Gastroesophageal sphincter (tissue), 3 donors: ENCODE data around the gene UNKL.

Source experiments
- CTCF ChIP-seq, 4 experiments: fragments of 200-600 bp in 2 of 4; fragments of 450-650 bp in 2 of 4; sonication (generic) in 1 of 4; IDR thresholded peaks; one replicate each; pipeline ENCODE4 v1.5.1; 2017 to 2019; ENCODE audit warnings: antibody characterized with exemption in 4 of 4, mild to moderate bottlenecking in 2 of 4, moderate library complexity in 2 of 4
- POLR2A ChIP-seq, 2 donors: fragments of 450-650 bp; IDR thresholded peaks; one replicate each; pipeline ENCODE4 v1.6.1; 2017; ENCODE audit warnings: antibody characterized with exemption in 2 of 2, mild to moderate bottlenecking in 2 of 2, moderate library complexity in 1 of 2
- POLR2AphosphoS5 ChIP-seq: sonication (generic); formaldehyde crosslinking; IDR thresholded peaks from one replicate; pipeline ENCODE4 v1.6.1; 2017; ENCODE audit warnings: antibody characterized with exemption

GRCh38 chr16:1377406-1378010 lies 37.0 kb downstream of the UNKL start:
- no peak for TF ChIP-seq POLR2AphosphoS5
- TF ChIP-seq CTCF (IDR thresholded peaks at IDR 0.05): no peak
- TF ChIP-seq POLR2A (IDR thresholded peaks at IDR 0.05): no peak
